Endodermal cell (in vitro differentiated cells): ENCODE measurements around the gene PLA2G2A. TPM values are rescaled to one million over a fixed set of nuclear protein-coding genes. Genes with fewer than 3 reads are reported as not detected.

ENCODE experiments used
- DNase-seq: peaks from one replicate; pipeline ENCODE4 v3.0.0-alpha.2; 2017
- H3K27ac ChIP-seq: 2 replicates; pipeline ENCODE4 v1.5.1; 2013; ENCODE audit warnings: mild to moderate bottlenecking, low read depth, low read length, moderate library complexity
- H3K27me3 ChIP-seq: 2 replicates; pipeline ENCODE4 v1.6.1; 2013; ENCODE audit warnings: mild to moderate bottlenecking, low read length, moderate library complexity; ENCODE audit not compliant: insufficient read depth, control insufficient read depth, poor library complexity, severe bottlenecking
- H3K36me3 ChIP-seq: 2 replicates; pipeline ENCODE4 v1.7.0; 2013; ENCODE audit warnings: mild to moderate bottlenecking, low read length, moderate library complexity; ENCODE audit not compliant: control insufficient read depth, insufficient read depth
- H3K4me1 ChIP-seq: one replicate; pipeline ENCODE4 v1.7.0; 2013; ENCODE audit warnings: low read length; ENCODE audit not compliant: control insufficient read depth, insufficient read depth
- H3K4me3 ChIP-seq: 2 replicates; pipeline ENCODE4 v1.5.1; 2013; ENCODE audit warnings: mild to moderate bottlenecking, low read length, moderate library complexity
- H3K9ac ChIP-seq: 2 replicates; pipeline ENCODE4 v1.6.1; 2013; ENCODE audit warnings: mild to moderate bottlenecking, low read length, moderate library complexity; ENCODE audit not compliant: poor library complexity, severe bottlenecking; ENCODE audit errors: extremely low read depth
- H3K9me3 ChIP-seq: 2 replicates; pipeline ENCODE4 v1.6.1; 2013; ENCODE audit warnings: mild to moderate bottlenecking, low read length, moderate library complexity; ENCODE audit not compliant: control insufficient read depth
- H3K27ac Mint-ChIP-seq: 2 replicates; pipeline ENCODE4 v1.8.0; 2020; ENCODE audit warnings: mixed read lengths
- H3K27me3 Mint-ChIP-seq: 2 replicates; pipeline ENCODE4 v1.8.0; 2021; ENCODE audit warnings: mild to moderate bottlenecking, mixed read lengths; ENCODE audit not compliant: insufficient read depth
- H3K36me3 Mint-ChIP-seq: 2 replicates; pipeline ENCODE4 v1.8.0; 2020; ENCODE audit warnings: low read depth, mixed read lengths
- H3K4me1 Mint-ChIP-seq: 2 replicates; pipeline ENCODE4 v1.8.0; 2020; ENCODE audit warnings: mixed read lengths
- H3K4me3 Mint-ChIP-seq: 2 replicates; pipeline ENCODE4 v1.8.0; 2020; ENCODE audit warnings: mild to moderate bottlenecking, moderate library complexity, mixed read lengths
- H3K9me3 Mint-ChIP-seq: 2 replicates; pipeline ENCODE4 v1.8.0; 2020; ENCODE audit warnings: mild to moderate bottlenecking, mixed read lengths
- WGBS, 2 experiments: methylation state at CpG; one replicate each; pipeline versions ENCODE4 v1.1.5 to v1.1.7; 2013; ENCODE audit warnings: missing lambda C conversion rate in 2 of 2, mixed read lengths in 1 of 2; ENCODE audit not compliant: insufficient coverage in 1 of 2, insufficient read length in 1 of 2; 5-methylcytosine and 5-hydroxymethylcytosine counted together
- total RNA-seq, 2 donors: library from RNA; stranded (reverse); fragmentation: NEBNext Ultra II Directional in 1 of 2; extraction: Animal tissue kit (Norgen Biotek cat#: 25700) in 1 of 2; gene quantifications; 2 replicates in 1 of 2; 3 replicates in 1 of 2; pipeline ENCODE4 v1.2.1, GENCODE V29; 2021
- TF ChIP-seq, protein P1 (sequence below): fragments of 200-600 bp; sonication (generic); conservative IDR thresholded peaks from 2 replicates; pipeline ENCODE4 v1.5.0; 2021; ENCODE audit warnings: antibody characterized with exemption, mild to moderate bottlenecking

PLA2G2A gene
- total RNA-seq, 2 donors from 2014 or later, result 1.0 TPM; not detected in 1

DNA sequence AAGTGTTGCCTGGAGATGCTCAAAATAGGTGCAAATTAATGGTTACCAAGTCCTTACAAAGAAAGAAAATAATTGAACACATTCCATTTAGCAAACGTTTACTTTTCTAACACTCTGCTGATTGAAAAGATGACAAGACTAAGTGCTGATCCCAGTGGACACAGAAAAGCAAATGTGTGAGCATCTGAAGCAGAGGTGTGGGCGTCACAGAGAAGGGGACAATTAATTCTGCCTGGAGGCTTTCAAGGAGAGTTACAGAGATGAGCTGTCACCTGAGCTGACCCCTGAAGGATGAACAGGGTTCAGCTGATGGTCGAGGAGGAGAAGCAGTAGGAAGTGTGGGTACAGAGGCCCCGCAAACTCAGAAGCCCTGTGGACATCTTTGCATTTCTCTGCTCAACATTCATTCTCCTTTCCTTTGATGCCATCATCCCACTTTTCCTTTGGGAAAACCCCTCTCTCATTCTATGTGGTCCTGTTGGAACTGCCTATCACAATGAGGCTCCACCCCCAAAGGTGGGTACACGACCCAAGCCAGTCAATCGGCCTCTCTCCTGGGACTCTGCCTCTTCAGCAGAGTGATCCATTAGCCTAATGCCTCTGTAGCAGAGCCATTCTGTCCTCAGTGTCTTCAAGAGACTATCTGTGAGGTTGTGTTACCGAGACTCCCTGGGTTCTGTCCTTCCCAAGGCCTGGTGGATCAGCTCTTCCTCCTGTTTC lies 38.8 kb downstream of the PLA2G2A start:
- WGBS, 2 experiments, result 88 to 93% methylated on average over 3 to 7 of the region's 7 CpGs
- Histone ChIP-seq H3K4me3 (no peak overlapping the region), H3K27ac (peak overlapping the region; percentile 69), H3K9ac (no peak overlapping the region), H3K4me1 (peaks cover 3% of the 10 kb centered on the region), H3K9me3 (peaks cover 11% of the 10 kb centered on the region), H3K27me3 (no peaks in the 10 kb centered on the region), H3K36me3 (no peaks in the 10 kb centered on the region)
- TF ChIP-seq, protein P1, sequence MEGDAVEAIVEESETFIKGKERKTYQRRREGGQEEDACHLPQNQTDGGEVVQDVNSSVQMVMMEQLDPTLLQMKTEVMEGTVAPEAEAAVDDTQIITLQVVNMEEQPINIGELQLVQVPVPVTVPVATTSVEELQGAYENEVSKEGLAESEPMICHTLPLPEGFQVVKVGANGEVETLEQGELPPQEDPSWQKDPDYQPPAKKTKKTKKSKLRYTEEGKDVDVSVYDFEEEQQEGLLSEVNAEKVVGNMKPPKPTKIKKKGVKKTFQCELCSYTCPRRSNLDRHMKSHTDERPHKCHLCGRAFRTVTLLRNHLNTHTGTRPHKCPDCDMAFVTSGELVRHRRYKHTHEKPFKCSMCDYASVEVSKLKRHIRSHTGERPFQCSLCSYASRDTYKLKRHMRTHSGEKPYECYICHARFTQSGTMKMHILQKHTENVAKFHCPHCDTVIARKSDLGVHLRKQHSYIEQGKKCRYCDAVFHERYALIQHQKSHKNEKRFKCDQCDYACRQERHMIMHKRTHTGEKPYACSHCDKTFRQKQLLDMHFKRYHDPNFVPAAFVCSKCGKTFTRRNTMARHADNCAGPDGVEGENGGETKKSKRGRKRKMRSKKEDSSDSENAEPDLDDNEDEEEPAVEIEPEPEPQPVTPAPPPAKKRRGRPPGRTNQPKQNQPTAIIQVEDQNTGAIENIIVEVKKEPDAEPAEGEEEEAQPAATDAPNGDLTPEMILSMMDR, result no peak
- no peak for DNase-seq
- Mint-ChIP-seq H3K4me3 (no peak overlapping the region), H3K36me3 (no peaks in the 10 kb centered on the region), H3K27ac (no peak overlapping the region), H3K4me1 (peaks cover 15% of the 10 kb centered on the region), H3K9me3 (peaks cover 15% of the 10 kb centered on the region), H3K27me3 (no peaks in the 10 kb centered on the region)

- H3K27me3 ChIP-seq, result no peaks in the 10 kb centered on the region
- no peak for DNase-seq
- Mint-ChIP-seq H3K4me3 (no peak overlapping the region), H3K9me3 (peaks cover 19% of the 10 kb centered on the region), H3K27ac (no peak overlapping the region), H3K27me3 (no peaks in the 10 kb centered on the region), H3K4me1 (peaks cover 15% of the 10 kb centered on the region), H3K36me3 (no peaks in the 10 kb centered on the region)
- H3K27ac ChIP-seq, result no peak overlapping the region
- no peak overlapping the region for H3K9ac ChIP-seq
- TF ChIP-seq, protein P1, result no peak
- peaks cover 11% of the 10 kb centered on the region for H3K9me3 ChIP-seq
- H3K4me3 ChIP-seq, result no peak overlapping the region
- H3K36me3 ChIP-seq, result no peaks in the 10 kb centered on the region
- no peaks in the 10 kb centered on the region for H3K4me1 ChIP-seq
- WGBS, 2 experiments, result 86 to 96% methylated on average over 1 of the region's 1 CpG
These were observed 40.9 kb downstream of the PLA2G2A start for GRCh38 chr1:19938472-19938871.

GRCh38 chr1:19936061-19936750 lies 43.2 kb downstream of the PLA2G2A start:
- no peak overlapping the region for H3K4me3 Mint-ChIP-seq
- DNase-seq, result no peak

More at GRCh38 chr1:19936061-19936750, 43.2 kb downstream of the PLA2G2A start:
- H3K36me3 ChIP-seq, result no peaks in the 10 kb centered on the region
- TF ChIP-seq, protein P1, result no peak
- WGBS, 2 experiments, result 74 to 92% methylated on average over 3 of the region's 3 CpGs
- Mint-ChIP-seq H3K36me3 (peaks cover 6% of the 10 kb centered on the region), H3K27ac (peak overlapping the region; percentile 13), H3K9me3 (peaks cover 28% of the 10 kb centered on the region), H3K27me3 (peaks cover 1% of the 10 kb centered on the region), H3K4me1 (peaks cover 15% of the 10 kb centered on the region)
- H3K27me3 ChIP-seq, result no peaks in the 10 kb centered on the region
- H3K9me3 ChIP-seq, result peaks cover 27% of the 10 kb centered on the region
- no peak overlapping the region for H3K4me3 ChIP-seq
- no peaks in the 10 kb centered on the region for H3K4me1 ChIP-seq
- no peak overlapping the region for H3K27ac ChIP-seq
- H3K9ac ChIP-seq, result no peak overlapping the region
